ENCODE results near the gene SIK3. TPM values are rescaled to one million over a fixed set of nuclear protein-coding genes. Genes with fewer than 3 reads are reported as not detected.

Gene SIK3
- polyA plus RNA-seq, 1 experiment: 7.3 TPM

- ChIA-PET POLR2A (no interaction called here), CTCF (interaction anchor here (0.6 to 1.5 kb wide), 4 partner anchors 29 to 393 kb away, joined by 3 to 5 read pairs (median 3); no protein-coding TSS in a partner anchor)
- no peaks in the 10 kb centered on the region for H3K36me3 ChIP-seq (ENCODE audit: control insufficient read depth, insufficient read depth, low read length)
- TF ChIP-seq CTCF (IDR thresholded peaks at IDR 0.05; ENCODE audit: insufficient read depth, low read depth, low read length): no peak
- H3K27me3 ChIP-seq (ENCODE audit: control insufficient read depth, insufficient read depth, low read length): no peaks in the 10 kb centered on the region; the same call in 1 of the 2 replicates
- DNase-seq (ENCODE audit: low read depth): no peak
- H3K4me3 ChIP-seq (ENCODE audit: low read depth, low read length): no peak within 1 kb of the TSS
Observed at GRCh38 chr11:116829525-116830183, 268.6 kb downstream of the SIK3 start, which contains the start of gene APOC3. APOC3 (plus strand) TSS chr11:116829907; CDS start chr11:116830583, 676 bp downstream.

DNA sequence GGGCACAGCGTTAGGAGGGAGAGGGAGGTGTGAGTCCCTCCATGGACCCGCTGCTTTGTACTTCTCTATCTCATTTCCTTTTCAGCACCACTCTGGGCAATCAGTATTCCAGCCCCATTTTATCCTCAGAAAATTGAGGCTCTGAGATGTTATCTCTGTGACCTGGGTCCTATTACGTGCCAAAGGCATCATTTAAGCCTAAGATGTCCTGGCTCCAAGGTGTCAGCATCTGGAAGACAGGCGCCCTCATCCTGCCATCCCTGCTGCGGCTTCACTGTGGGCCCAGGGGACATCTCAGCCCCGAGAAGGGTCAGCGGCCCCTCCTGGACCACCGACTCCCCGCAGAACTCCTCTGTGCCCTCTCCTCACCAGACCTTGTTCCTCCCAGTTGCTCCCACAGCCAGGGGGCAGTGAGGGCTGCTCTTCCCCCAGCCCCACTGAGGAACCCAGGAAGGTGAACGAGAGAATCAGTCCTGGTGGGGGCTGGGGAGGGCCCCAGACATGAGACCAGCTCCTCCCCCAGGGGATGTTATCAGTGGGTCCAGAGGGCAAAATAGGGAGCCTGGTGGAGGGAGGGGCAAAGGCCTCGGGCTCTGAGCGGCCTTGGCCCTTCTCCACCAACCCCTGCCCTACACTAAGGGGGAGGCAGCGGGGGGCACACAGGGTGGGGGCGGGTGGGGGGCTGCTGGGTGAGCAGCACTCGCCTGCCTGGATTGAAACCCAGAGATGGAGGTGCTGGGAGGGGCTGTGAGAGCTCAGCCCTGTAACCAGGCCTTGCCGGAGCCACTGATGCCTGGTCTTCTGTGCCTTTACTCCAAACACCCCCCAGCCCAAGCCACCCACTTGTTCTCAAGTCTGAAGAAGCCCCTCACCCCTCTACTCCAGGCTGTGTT lies 269.4 kb downstream of the SIK3 start:
- no peaks in the 10 kb centered on the region; the same call in 1 of the 2 replicates for H3K27me3 ChIP-seq (ENCODE audit: control insufficient read depth, insufficient read depth, low read length)
- ChIA-PET POLR2A (interaction anchor here (0.6 kb wide), 1 partner anchor 247 kb away, joined by 5 read pairs; no protein-coding TSS in a partner anchor), CTCF (interaction anchor here (0.6 to 1.5 kb wide), 4 partner anchors 28 to 277 kb away, joined by 3 to 5 read pairs (median 3); partner anchors contain the start of gene APOA5)

DNA sequence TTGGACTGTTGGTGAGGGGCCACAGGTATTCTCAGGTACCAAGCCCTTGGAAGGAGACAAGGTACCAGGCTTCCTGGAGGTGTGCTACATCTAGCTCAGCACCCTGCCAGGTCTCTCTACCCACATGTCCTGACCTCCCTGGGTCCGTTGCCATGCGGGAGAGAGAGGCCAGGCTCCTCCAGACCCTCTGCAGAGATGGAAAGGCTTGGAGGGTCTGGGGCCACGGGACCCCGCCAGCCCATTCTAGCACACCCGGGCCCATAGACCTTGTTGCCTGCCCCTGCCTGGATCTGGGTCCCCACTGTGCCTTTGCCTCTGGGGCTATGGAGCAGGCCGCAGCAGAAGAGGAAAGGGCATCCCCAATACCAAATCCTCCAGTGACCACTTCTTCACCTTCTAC lies 270.8 kb downstream of the SIK3 start:
- CTCF ChIA-PET: interaction anchor here (1.0 to 1.2 kb wide), 2 partner anchors 11 to 37 kb away, joined by 3 read pairs; no protein-coding TSS in a partner anchor
- TF ChIP-seq CTCF (IDR thresholded peaks at IDR 0.05; ENCODE audit: insufficient read depth, low read depth, low read length): no peak

More for the DNA sequence above, 269.4 kb downstream of the SIK3 start:
- no peak for TF ChIP-seq CTCF (IDR thresholded peaks at IDR 0.05; ENCODE audit: insufficient read depth, low read depth, low read length)
- H3K4me3 ChIP-seq (ENCODE audit: low read depth, low read length): no peak overlapping the region
- no peaks in the 10 kb centered on the region for H3K36me3 ChIP-seq (ENCODE audit: control insufficient read depth, insufficient read depth, low read length)
- no peak for DNase-seq (ENCODE audit: low read depth)

DNA sequence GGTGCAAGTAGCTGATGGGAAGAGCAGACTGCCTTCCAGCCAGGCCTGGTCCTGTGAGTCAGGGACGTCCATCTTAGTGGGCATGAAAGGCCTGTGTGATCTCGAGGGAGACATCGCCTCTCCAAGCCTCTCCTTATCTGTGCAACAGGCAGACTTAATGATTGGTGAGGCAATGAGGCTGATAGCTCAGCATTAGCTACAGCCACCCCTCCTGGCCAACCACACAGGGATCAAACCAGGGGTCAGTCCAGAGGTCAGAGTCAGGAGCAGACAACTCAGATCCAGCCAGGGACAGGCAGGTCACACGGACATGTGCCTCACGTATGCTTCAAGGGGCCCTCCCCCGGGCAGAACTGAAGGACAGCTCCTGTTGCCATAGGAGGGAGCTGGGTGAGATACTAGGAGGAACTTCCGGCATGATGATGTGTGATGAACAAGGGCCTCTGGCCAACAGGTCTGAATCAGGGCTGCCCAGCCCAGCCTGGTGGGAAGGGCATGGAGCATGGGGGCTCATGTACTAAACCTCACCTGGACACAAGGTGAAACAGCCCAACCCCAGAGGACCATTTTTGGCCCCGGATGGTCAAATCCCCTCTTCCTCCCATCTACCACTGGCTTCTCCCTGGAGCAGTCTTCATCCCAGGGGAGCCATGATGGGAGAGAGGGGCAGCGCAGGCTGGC lies 271.3 kb downstream of the SIK3 start:
- no peak for TF ChIP-seq CTCF (IDR thresholded peaks at IDR 0.05; ENCODE audit: insufficient read depth, low read depth, low read length)
- ChIA-PET CTCF (interaction anchor here (1.0 to 1.2 kb wide), 2 partner anchors 10 to 37 kb away, joined by 3 read pairs; no protein-coding TSS in a partner anchor), POLR2A (no interaction called here)

More for the DNA sequence above, 270.8 kb downstream of the SIK3 start:
- DNase-seq (ENCODE audit: low read depth): no peak
- Histone ChIP-seq H3K36me3 (ENCODE audit: control insufficient read depth, insufficient read depth, low read length) (no peaks in the 10 kb centered on the region), H3K27me3 (ENCODE audit: control insufficient read depth, insufficient read depth, low read length) (no peaks in the 10 kb centered on the region; the same call in 1 of the 2 replicates), H3K4me3 (ENCODE audit: low read depth, low read length) (no peak overlapping the region)
- POLR2A ChIA-PET: no interaction called here

More for the DNA sequence above, 271.3 kb downstream of the SIK3 start:
- no peak for DNase-seq (ENCODE audit: low read depth)
- H3K27me3 ChIP-seq (ENCODE audit: control insufficient read depth, insufficient read depth, low read length): no peaks in the 10 kb centered on the region; the same call in 1 of the 2 replicates
- no peak overlapping the region for H3K4me3 ChIP-seq (ENCODE audit: low read depth, low read length)
- no peaks in the 10 kb centered on the region for H3K36me3 ChIP-seq (ENCODE audit: control insufficient read depth, insufficient read depth, low read length)

Measured in BJ (cell line).